Amniotic stem cell (primary cell): ENCODE measurements around the gene SLIT1.

ENCODE experiments used
- DNase-seq: peaks from one replicate; lab custom pipeline; 2025; lab: John Stamatoyannopoulos, UW

The SLIT1 gene

DNA sequence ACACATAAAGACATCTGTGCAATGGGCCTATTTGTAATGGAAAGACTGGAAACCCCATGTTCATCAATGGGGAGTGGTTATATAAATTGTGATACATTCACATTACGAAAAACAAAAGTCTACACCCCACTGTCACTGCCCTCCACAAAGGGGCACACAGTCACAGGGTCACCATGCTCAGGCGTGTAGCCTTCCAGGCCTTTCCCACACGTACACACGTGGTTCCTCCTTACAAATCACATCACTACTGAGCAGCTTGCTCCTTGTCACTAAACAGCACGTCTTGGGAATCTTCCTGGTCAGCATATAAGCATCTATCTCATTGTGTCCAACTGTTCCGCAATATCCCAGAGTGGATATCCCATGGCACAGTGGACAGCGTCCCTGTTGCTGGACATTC is 163.1 kb downstream of the SLIT1 start:
- DNase-seq: no peak

DNA sequence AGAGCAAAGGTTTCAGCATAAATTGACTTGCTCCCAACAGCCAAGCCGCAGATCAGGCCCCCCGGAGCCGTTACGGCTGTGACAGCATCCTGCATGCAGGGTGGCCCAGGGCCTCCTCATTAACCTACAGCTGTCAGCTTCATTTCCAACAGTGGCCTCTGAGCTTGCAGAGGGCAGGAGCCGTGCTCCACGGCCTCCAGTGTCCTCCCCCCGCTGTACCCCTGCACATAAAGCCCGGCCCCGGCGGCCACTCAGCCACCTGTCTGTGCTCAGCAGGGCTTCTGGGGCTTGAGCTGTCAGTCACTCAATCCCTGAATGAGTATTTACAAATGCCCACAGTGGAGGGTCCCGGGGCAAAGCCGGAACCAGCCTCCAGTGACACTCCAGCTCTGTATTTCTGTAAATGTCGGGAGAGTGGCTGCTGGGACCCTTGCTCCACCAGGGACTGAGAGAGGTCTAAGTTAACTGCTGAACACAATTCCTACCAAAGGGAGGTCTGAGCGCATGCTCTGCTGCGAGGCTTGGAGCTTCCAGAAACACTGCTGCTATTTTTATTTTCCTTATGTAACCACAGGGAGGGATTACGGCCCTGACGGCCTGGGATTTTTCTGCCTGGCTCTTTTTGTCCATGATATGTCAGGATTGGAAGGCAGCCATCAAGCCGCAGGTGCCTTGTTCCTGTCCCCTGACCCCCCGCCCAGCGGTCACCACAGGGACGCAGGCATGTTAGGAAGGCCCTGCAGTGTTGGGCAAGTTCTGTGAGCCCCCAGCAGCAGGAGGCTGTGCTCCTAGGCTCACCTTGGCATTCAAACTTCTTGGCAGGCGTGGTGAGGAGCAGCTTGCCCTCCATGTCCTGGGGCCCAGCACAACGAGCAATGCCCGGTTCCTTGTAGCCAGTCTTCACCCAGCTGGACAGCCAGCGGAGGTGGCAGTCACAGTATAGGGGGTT is 165.0 kb downstream of the SLIT1 start:
- no peak for DNase-seq

- DNase-seq: no peak
Measured at GRCh38 chr10:97019213-97019844, 166.4 kb downstream of the SLIT1 start.

- no peak for DNase-seq
Measured at GRCh38 chr10:97018251-97019212, 167.2 kb downstream of the SLIT1 start.

DNA sequence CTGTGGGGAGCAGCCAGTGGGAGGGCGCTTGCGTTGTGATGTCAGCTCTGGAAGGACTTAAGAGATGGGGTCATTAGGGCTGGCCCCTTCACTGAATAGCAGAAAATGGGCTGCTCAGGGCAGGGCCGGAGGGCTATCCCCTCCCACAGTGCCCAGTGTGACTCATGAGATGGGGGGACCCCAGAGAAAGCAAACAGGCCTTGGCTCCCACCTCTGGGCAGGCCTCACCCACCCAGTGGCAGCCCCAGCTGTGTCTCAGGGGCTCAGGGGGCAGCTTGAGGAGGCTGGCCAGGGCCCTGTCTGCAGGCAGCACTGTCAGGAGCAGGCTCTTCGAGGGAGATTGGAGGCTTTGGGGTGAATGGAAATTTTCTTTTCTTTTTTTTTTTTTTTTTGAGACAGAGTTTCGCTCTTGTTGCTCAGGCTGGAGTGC is 168.3 kb downstream of the SLIT1 start:
- no peak for DNase-seq

GRCh38 chr10:97016728-97017473 is 168.9 kb downstream of the SLIT1 start:
- DNase-seq: no peak

- DNase-seq: no peak
Measured at GRCh38 chr10:97015240-97015639, 170.5 kb downstream of the SLIT1 start.

DNA sequence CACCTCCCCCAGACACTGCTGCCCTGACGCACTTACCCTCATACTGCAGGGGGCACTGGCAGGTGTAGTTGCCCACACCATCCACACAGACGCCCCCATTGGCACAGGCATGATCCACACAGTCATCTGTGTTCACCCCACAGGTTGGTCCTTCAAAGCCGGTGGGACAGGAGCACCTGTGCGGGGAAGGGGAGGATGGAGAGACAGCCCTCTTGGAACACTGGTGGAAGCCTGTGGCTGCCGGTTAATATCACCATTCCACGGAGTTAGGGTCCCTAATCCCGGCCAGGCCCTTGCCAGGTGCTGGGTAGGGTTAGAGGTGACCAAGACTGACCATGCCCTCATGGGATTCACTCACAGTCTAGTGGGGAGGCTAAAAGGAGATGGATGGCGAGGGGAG is 171.8 kb downstream of the SLIT1 start:
- DNase-seq: no peak

DNA sequence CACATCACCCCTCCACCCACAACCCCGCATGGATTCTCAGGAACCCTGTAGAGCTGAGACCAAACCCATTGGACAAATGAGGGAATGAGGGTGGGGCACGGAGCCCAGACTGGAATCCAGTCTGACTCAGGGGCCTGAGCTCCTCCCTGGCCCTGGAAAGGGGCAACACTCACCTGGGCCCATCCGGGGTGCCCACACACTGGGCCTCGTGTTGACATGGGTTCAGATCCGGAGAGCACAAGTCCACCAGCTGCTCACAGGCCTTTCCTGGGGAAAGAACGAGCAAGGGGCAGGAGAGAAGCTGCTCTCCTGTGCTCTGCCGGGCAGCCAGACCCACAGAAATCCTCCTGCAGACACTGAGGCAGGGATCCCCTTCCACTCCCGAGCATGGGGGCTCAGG is 172.2 kb downstream of the SLIT1 start:
- no peak for DNase-seq

GRCh38 chr10:97012470-97012869 is 173.3 kb downstream of the SLIT1 start:
- no peak for DNase-seq

GRCh38 chr10:97011397-97011796 is 174.4 kb downstream of the SLIT1 start:
- DNase-seq: no peak

DNA sequence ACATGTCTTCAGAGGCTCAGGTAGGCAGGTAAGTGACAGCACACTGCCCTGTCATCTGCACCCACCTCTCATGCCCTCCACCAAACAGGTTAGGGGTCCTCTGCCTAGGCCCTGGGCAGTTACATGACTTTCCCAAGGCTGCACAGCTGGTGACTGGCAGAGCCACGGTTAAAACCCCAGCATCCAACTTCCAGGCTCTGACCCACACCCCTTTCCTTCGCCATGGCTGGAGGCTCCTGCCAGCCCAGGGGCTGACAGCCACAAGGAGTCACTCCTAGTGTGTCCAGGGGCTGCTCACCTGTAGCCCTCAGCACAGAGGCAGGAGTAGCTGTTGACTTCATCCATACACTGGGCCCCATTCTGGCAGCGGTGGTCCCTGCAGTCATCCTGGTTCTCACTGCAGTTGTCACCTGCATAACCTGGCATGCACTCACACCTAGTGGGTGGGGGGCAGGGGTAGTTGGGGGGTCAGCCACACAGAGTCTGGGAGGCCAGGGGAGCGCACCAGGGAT is 175.0 kb downstream of the SLIT1 start:
- no peak for DNase-seq

DNA sequence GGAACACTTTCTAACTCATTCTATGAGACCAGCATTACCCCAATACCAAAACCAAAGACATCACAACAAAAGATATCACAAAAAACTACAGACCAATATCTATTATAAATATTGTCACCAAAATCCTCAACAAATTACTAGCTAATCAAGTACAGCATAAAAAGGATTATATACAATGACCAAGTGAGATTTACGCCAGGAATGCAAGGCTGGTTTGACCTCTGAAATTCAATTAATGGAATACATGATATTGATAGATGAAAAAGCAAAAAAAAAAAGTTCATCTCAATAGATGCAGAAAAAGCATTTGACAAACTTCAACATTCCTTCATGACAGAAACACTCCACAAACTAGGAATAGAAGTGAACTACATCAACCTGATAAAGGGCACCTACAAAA is 178.3 kb downstream of the SLIT1 start:
- no peak for DNase-seq

DNA sequence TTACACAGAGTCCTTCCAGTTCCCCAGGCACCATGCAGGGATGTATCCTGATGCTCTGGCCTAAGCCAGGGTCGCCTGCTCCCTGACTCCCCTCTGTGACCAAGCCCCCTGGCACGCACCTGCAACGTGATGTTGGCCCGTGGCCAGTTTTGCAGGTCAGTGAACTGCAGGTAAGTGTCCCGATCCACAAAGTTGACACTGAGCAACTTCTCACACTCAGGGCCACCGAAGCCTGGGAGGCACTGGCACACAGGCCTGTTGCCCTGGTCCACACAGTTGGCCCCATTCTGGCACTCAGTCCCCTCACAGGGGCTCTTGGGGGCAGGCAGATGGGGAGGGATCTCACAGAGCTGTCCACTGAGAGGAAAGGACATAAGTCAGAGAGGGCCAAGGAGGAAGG is 179.4 kb downstream of the SLIT1 start:
- DNase-seq: no peak

GRCh38 chr10:97005349-97005748 is 180.4 kb downstream of the SLIT1 start:
- DNase-seq: no peak

- DNase-seq: no peak
Measured at GRCh38 chr10:97004591-97004990, 181.2 kb downstream of the SLIT1 start.

- DNase-seq: no peak
Measured at GRCh38 chr10:97003804-97004201, 182.0 kb downstream of the SLIT1 start.

GRCh38 chr10:97003151-97003803 is 182.5 kb downstream of the SLIT1 start:
- DNase-seq: no peak

- DNase-seq: no peak
Measured at GRCh38 chr10:97002670-97003069, 183.1 kb downstream of the SLIT1 start.

- DNase-seq: no peak
Measured at GRCh38 chr10:97001183-97001991, 184.4 kb downstream of the SLIT1 start.
